A549 (cell line): ENCODE results near the gene MAP2K6.

ENCODE experiments used
- KDM1A ChIP-seq: fragments of 200-600 bp; sonication (generic); IDR thresholded peaks from 2 replicates; pipeline ENCODE4 v1.6.1; 2016; ENCODE audit warnings: low read depth, mild to moderate bottlenecking
- POLR2A ChIP-seq: IDR thresholded peaks from 2 replicates; pipeline ENCODE4 v1.6.1; 2012; ENCODE audit warnings: mild to moderate bottlenecking, low read length
- TF ChIP-seq, protein P1 (sequence below): fragments of >200 bp; sonication (Bioruptor Twin); formaldehyde crosslinking; IDR thresholded peaks from 3 replicates; pipeline ENCODE4 v1.6.1; 2016
- TF ChIP-seq, protein P2 (sequence below): fragments of >200 bp; sonication (Bioruptor Twin); formaldehyde crosslinking; IDR thresholded peaks from 3 replicates; pipeline ENCODE4 v1.5.1; 2016

DNA sequence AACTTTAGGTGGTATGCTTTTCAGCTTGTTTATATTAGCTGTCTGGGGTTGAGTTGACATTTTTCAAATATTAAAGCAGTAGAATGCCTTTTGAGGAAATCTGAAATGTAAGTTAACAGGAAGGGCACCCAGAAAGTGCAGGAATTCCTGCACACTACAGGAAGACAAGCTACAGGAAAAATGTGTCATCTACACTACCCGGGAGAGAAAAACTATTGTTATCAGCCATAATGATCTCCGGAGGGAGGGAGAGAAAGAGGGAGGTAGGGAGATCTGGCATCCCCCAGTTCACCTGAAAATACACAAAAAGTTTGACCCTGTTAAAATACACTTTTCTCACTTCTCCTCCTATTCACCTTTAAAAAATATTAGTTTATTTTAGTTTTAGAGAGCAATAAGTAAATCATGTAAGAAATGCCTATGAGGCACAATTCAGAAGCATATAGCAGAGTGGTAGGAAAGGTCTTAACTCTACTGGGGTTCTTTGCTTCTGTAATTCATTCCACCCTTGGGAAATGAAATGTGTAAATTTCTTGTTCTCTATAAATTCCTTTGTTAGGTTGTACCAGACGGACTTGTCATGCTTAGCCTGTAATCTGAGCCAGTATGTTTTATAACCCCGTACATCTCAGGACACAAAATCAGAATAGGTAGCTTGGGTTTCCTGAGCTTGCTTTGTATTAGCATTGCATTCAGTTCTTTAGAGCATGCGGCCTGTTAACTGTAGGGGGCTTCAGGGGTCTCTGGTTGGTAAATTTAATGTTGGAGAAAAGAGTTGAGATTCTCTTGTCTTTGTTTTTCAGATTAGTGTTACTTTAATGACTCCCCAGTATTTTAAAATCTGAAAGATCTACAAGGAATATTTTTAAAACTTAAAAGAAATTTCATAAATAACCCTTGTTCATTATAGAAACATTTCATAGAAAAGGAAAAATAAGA is 3.3 kb downstream of the MAP2K6 start:
- TF ChIP-seq, protein P1, sequence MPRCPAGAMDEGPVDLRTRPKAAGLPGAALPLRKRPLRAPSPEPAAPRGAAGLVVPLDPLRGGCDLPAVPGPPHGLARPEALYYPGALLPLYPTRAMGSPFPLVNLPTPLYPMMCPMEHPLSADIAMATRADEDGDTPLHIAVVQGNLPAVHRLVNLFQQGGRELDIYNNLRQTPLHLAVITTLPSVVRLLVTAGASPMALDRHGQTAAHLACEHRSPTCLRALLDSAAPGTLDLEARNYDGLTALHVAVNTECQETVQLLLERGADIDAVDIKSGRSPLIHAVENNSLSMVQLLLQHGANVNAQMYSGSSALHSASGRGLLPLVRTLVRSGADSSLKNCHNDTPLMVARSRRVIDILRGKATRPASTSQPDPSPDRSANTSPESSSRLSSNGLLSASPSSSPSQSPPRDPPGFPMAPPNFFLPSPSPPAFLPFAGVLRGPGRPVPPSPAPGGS = no peak
- TF ChIP-seq POLR2A (no peak), KDM1A (no peak)
- TF ChIP-seq, protein P2, sequence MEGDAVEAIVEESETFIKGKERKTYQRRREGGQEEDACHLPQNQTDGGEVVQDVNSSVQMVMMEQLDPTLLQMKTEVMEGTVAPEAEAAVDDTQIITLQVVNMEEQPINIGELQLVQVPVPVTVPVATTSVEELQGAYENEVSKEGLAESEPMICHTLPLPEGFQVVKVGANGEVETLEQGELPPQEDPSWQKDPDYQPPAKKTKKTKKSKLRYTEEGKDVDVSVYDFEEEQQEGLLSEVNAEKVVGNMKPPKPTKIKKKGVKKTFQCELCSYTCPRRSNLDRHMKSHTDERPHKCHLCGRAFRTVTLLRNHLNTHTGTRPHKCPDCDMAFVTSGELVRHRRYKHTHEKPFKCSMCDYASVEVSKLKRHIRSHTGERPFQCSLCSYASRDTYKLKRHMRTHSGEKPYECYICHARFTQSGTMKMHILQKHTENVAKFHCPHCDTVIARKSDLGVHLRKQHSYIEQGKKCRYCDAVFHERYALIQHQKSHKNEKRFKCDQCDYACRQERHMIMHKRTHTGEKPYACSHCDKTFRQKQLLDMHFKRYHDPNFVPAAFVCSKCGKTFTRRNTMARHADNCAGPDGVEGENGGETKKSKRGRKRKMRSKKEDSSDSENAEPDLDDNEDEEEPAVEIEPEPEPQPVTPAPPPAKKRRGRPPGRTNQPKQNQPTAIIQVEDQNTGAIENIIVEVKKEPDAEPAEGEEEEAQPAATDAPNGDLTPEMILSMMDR = no peak
